ENCODE measurements around the gene TSPAN9. TPM values are rescaled to one million over a fixed set of nuclear protein-coding genes. Genes with fewer than 3 reads are reported as not detected.

The TSPAN9 gene
- polyA plus RNA-seq, 3 donors = 0.15 to 0.34 (median 0.25) TPM

GRCh38 chr12:3145546-3146310 lies 68.5 kb downstream of the TSPAN9 start:
- Mint-ChIP-seq H3K27me3 (ENCODE audit: low read depth in 3 of 3) (peaks cover 7 to 43% (median 23%) of the 10 kb centered on the region in 3 donors), H3K9me3 (peaks cover 0 to 2% (median 0%) of the 10 kb centered on the region in 7 donors)
- intact Hi-C loops (cut with micrococcal nuclease) = no loop called here

GRCh38 chr12:3147260-3147659 lies 70.1 kb downstream of the TSPAN9 start:
- Histone ChIP-seq H3K36me3 (replicated peaks in 1 of 2; ENCODE audit: control insufficient read depth in 1 of 2, insufficient read depth in 2 of 2, low read length in 2 of 2) (no peaks in the 10 kb centered on the region), H3K4me2 (replicated peaks; ENCODE audit: extremely low read depth, low read length, poor library complexity, severe bottlenecking) (no peak overlapping the region), H3K4me1 (ENCODE audit: control insufficient read depth in 1 of 2, insufficient read depth in 2 of 2, low read length in 2 of 2) (no peaks in the 10 kb centered on the region), H3K27me3 (ENCODE audit: control insufficient read depth in 2 of 2, insufficient read depth in 2 of 2, low read length in 2 of 2) (peaks cover 0 to 18% of the 10 kb centered on the region in 2 donors), H3K4me3 (replicated peaks in 1 of 3; ENCODE audit: low read depth in 2 of 3, low read length in 3 of 3) (no peak overlapping the region), H3K79me2 (ENCODE audit: insufficient read depth, low read length) (no peaks in the 10 kb centered on the region), H3K9ac (ENCODE audit: insufficient read depth, low read length, poor library complexity, severe bottlenecking) (no peak overlapping the region), H2AFZ (ENCODE audit: insufficient read depth, low read depth, low read length, poor library complexity, severe bottlenecking) (no peak overlapping the region), H3K27ac (ENCODE audit: low read depth in 1 of 2, low read length in 2 of 2) (no peak overlapping the region), H4K20me1 (ENCODE audit: insufficient read depth, low read length) (no peaks in the 10 kb centered on the region), H3K9me3 (replicated peaks in 1 of 2; ENCODE audit: control insufficient read depth in 1 of 2, insufficient read depth in 1 of 2, low read length in 2 of 2) (no peaks in the 10 kb centered on the region)
- intact Hi-C loops (cut with micrococcal nuclease) = no loop called here
- Mint-ChIP-seq H3K36me3 (no peaks in the 10 kb centered on the region), H3K4me3 (no peak overlapping the region), H3K4me1 (no peaks in the 10 kb centered on the region), H3K27me3 (ENCODE audit: low read depth in 3 of 3) (peaks cover 8 to 48% (median 25%) of the 10 kb centered on the region in 3 donors), H3K9me3 (peaks cover 0 to 2% (median 0%) of the 10 kb centered on the region in 7 donors), H3K27ac (no peak overlapping the region)
- WGBS (ENCODE audit: insufficient coverage) = 89% methylated on average over 10 of the region's 15 CpGs
- no peak for DNase-seq
- no peak for TF ChIP-seq CTCF (IDR thresholded peaks at IDR 0.05)

More at GRCh38 chr12:3145546-3146310, 68.5 kb downstream of the TSPAN9 start:
- H3K9ac ChIP-seq (ENCODE audit: insufficient read depth, low read length, poor library complexity, severe bottlenecking) = no peak overlapping the region
- H3K4me3 ChIP-seq (replicated peaks in 1 of 3; ENCODE audit: low read depth in 2 of 3, low read length in 3 of 3) = no peak overlapping the region
- no peaks in the 10 kb centered on the region for H3K4me1 Mint-ChIP-seq
- H3K4me2 ChIP-seq (replicated peaks; ENCODE audit: extremely low read depth, low read length, poor library complexity, severe bottlenecking) = no peak overlapping the region
- H3K36me3 ChIP-seq (replicated peaks in 1 of 2; ENCODE audit: control insufficient read depth in 1 of 2, insufficient read depth in 2 of 2, low read length in 2 of 2) = no peaks in the 10 kb centered on the region
- DNase-seq = no peak
- no peaks in the 10 kb centered on the region for H3K36me3 Mint-ChIP-seq
- no peaks in the 10 kb centered on the region for H3K79me2 ChIP-seq (ENCODE audit: insufficient read depth, low read length)
- no peaks in the 10 kb centered on the region for H4K20me1 ChIP-seq (ENCODE audit: insufficient read depth, low read length)
- H3K4me3 Mint-ChIP-seq = no peak overlapping the region
- no peak overlapping the region for H3K27ac Mint-ChIP-seq
- 91% methylated on average over 20 of the region's 22 CpGs for WGBS (ENCODE audit: insufficient coverage)
- H2AFZ ChIP-seq (ENCODE audit: insufficient read depth, low read depth, low read length, poor library complexity, severe bottlenecking) = no peak overlapping the region
- no peak for TF ChIP-seq CTCF (IDR thresholded peaks at IDR 0.05)
- peaks cover 0 to 11% of the 10 kb centered on the region in 2 donors for H3K27me3 ChIP-seq (ENCODE audit: control insufficient read depth in 2 of 2, insufficient read depth in 2 of 2, low read length in 2 of 2)
- no peak overlapping the region for H3K27ac ChIP-seq (ENCODE audit: low read depth in 1 of 2, low read length in 2 of 2)
- no peaks in the 10 kb centered on the region for H3K4me1 ChIP-seq (ENCODE audit: control insufficient read depth in 1 of 2, insufficient read depth in 2 of 2, low read length in 2 of 2)
- no peaks in the 10 kb centered on the region for H3K9me3 ChIP-seq (replicated peaks in 1 of 2; ENCODE audit: control insufficient read depth in 1 of 2, insufficient read depth in 1 of 2, low read length in 2 of 2)
